GM21367 (cell line): ENCODE results near the gene LRRC4C.
"Not testable (repeated sequence)": the region's sequence is repeated elsewhere in the genome, so short reads cannot be mapped to it uniquely, and the experiment has no call there.

Experiments
- ATAC-seq: cut with Tn5 transposase; IDR thresholded peaks from one replicate; pipeline ENCODE4 v1.9.1; 2021; ENCODE audit not compliant: unreplicated experiment

The LRRC4C gene

GRCh38 chr11:40885250-40885954 lies 574.0 kb downstream of the LRRC4C start:
- ATAC-seq: no peak

GRCh38 chr11:40882301-40882700 lies 577.2 kb downstream of the LRRC4C start:
- no peak for ATAC-seq

- no peak for ATAC-seq
Observed at GRCh38 chr11:40879911-40880310, 579.5 kb downstream of the LRRC4C start.

- ATAC-seq: no peak
Observed at GRCh38 chr11:40877981-40878380, 581.5 kb downstream of the LRRC4C start.

- ATAC-seq: no peak
Observed at GRCh38 chr11:40877256-40877655, 582.2 kb downstream of the LRRC4C start.

GRCh38 chr11:40867991-40868632 lies 591.3 kb downstream of the LRRC4C start:
- ATAC-seq: no peak

- not testable (repeated sequence) for ATAC-seq
Observed at GRCh38 chr11:40857754-40858153, 601.7 kb downstream of the LRRC4C start.

GRCh38 chr11:40842750-40843339 lies 616.6 kb downstream of the LRRC4C start:
- no peak for ATAC-seq

GRCh38 chr11:40841231-40841630 lies 618.2 kb downstream of the LRRC4C start:
- ATAC-seq: no peak

- no peak for ATAC-seq
Observed at GRCh38 chr11:40838181-40838683, 621.2 kb downstream of the LRRC4C start.

GRCh38 chr11:40827116-40827515 lies 632.3 kb downstream of the LRRC4C start:
- no peak for ATAC-seq

GRCh38 chr11:40826601-40827000 lies 632.9 kb downstream of the LRRC4C start:
- no peak for ATAC-seq

GRCh38 chr11:40825201-40825834 lies 634.1 kb downstream of the LRRC4C start:
- ATAC-seq: no peak

GRCh38 chr11:40819230-40819629 lies 640.2 kb downstream of the LRRC4C start:
- no peak for ATAC-seq

- no peak for ATAC-seq
Observed at GRCh38 chr11:40816976-40817375, 642.5 kb downstream of the LRRC4C start.

- ATAC-seq: no peak
Observed at GRCh38 chr11:40797981-40798380, 661.5 kb downstream of the LRRC4C start.

- ATAC-seq: no peak
Observed at GRCh38 chr11:40787224-40787623, 672.2 kb downstream of the LRRC4C start.

- no peak for ATAC-seq
Observed at GRCh38 chr11:40763046-40763445, 696.4 kb downstream of the LRRC4C start.

GRCh38 chr11:40759341-40759740 lies 700.1 kb downstream of the LRRC4C start:
- no peak for ATAC-seq

- no peak for ATAC-seq
Observed at GRCh38 chr11:40754297-40754696, 705.2 kb downstream of the LRRC4C start.

- ATAC-seq: no peak
Observed at GRCh38 chr11:40746282-40746681, 713.2 kb downstream of the LRRC4C start.

GRCh38 chr11:40732132-40732531 lies 727.3 kb downstream of the LRRC4C start:
- no peak for ATAC-seq
